Activated CD8-positive, alpha-beta memory T cell treated with anti-CD3 and anti-CD28 coated beads for 24 hours (primary cell): Measurements from ENCODE around the gene CYSLTR2.
"Not testable (repeated sequence)": the region's sequence is repeated elsewhere in the genome, so short reads cannot be mapped to it uniquely, and the experiment has no call there.

ENCODE experiments used
- DNase-seq: peaks from one replicate; pipeline ENCODE4 v3.0.0-alpha.2; 2020

The CYSLTR2 gene

DNA sequence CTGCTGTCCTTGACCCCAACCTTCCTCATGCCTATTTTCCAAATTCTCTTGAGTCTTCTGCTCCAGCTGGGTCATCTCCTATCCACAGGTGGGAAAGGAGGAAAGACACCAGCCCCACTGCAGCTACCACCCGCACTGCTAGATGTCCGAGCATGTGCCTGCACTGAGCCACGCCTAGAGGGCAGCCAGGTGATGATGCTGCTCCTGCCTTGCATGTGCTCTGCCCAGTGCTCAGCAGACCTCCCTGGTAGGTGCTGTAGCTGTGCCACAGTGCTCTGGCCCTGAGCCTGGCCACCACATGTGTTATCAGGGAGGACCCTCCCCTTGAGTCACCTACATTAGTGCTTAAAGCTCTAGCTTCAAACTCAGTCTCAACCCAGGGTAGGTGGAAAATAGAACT, 6.9 kb upstream of the CYSLTR2 start:
- no peak for DNase-seq

DNA sequence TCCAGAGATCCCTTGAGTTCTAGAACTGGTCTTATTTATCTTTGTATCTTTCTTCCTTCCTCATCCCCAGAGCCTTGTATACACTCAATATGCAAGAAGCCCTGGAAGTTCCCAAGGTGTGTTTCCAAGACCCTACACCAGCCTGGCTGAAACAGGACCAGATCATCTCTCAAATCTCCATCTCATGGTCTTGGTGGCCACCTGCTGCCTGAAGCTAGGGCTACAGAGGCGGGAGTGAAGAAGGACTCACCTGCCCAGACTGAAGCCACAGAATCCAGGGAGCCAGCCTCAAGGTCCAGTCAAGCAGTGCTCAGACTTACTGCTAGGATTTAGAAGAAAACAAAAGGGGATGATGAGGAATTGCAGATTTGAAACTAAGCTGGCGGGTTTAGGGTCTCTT, 6.1 kb upstream of the CYSLTR2 start:
- no peak for DNase-seq

DNA sequence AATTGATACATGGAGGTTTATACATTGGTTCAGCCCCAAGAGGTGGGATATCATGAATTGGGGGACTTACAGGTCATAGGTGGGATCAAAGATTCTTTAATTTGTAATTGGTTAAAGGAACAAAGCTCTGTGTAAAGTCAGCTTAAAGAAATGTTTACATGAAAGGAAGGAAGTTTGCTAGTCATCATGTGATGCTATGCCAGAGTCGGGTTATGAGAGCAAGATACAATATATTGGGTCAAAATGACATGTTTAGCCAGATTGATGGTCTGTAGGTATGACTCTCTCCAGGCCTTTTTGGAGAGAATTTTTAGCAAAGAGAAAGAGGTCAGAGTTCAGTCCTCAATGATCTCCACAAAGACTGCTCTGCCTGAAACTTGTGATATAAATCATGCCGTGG, 5.3 kb upstream of the CYSLTR2 start:
- DNase-seq: no peak

DNA sequence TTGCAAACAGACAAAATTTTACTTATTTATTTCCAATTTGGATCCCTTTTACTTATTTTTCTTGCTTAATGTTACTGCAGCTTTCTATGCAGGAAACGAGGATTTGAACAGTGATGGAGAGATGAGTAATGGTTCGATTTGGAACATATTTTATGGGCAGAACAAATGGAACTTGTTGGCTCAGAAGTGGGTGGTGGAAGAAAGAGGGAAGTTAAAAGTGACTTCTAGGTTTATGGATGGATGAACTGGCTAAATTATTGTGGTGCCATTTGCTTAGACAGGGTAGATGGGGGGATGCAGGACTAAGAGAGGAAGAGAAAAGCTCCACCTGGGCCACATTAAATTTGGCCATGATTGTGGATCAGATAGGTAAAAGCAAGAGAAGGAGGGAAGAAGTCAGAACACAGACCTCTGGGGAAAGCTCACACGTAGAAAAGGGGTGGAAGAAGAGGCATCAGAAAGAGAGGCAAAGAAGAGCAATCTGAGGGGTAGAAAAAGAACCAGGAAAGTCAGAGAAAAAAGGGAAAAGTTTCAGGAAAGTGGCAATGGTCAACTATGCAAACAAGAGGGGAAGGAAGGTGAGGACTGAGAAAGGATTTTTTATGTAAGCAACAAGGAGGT, 768 bp upstream of the CYSLTR2 start:
- no peak for DNase-seq

DNA sequence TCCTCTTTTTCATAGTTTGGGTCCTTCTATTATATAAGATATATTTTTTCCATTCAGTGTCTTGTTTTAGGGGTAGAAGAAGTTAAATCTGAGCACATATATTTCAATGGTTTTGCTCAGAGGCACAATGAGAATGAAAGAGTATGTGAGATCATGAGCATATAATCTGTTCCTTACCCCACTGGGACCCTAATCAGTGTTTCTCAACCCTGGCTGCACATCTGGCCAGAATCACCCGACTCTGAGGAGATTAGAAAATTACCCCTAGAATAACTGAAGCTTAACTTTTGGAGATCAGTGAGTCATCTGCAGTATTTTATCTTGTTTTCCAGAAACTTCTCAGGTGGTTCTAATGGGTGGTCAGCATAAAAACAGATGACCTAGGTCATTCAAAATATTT, 782 bp downstream of the CYSLTR2 start:
- DNase-seq: no peak

DNA sequence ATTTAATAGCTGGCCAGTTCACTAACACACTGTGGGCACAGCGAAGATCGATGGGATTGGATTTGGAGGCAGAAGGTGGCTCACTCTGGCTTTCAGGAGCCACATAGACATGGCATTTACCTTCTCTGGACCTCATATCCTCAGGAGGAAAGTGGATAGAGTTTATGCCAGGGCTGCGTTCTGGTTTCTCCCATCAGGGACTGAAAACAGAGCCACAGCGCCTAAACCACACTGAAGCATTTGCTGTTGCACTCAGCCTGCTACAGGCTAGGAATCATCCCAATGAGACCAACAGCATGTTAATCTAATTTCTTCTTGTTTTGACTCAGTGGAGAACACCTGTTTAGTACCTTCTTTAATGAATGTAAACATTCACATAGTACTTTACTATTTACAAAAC, 1.6 kb downstream of the CYSLTR2 start:
- no peak for DNase-seq

DNA sequence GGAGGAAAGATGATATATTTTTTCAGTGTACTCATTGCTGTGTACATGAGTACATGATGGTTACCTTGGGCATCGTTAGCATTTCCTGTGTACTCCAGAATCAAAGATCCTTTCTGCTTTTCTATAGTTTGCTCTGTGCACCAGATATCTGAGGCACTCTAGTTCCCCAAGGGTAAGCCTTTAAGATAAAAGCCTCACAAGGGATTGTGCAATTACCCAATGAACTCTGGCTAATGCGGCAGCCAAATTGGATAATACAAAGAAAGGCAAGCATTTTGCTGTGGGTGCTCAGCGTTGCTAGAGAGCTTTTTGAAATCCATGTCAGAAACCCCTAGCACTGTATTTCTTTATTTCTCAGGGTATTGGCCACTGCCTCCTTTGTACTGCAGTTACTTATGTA, 2.9 kb downstream of the CYSLTR2 start:
- DNase-seq: no peak

DNA sequence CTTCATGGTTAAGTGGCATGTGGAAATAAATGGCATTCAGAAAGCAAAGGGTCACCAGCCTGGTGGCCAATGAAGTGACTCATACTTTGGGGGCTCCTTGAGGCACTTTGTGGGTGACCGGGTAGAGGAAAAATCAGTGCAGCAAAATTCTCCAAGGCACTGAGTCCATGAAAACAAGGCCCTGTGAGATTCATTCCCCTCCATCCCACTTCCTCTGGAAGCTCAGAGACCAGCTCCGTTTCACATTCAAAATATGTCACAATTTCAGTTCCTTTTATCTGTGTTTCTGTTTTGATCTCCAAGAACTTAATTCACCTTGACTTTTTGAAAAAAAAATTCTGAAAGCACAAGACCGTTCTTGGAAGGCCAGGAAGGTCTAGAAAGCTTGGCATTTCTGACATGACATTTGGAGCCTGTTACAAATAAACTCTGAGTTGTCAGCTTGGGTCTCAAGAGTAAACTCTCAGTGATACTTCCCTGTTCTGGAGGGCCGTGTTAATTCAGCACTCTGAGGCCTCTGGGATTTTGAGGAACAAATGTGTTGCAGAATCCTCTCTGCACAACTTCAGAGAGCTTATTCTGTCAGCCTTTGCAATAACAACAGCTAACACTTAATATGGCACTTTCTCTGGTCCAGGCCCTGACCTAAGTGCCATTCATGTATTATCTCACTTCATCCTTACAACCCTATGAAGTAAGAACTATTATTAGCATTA, 6.8 kb downstream of the CYSLTR2 start:
- no peak for DNase-seq

DNA sequence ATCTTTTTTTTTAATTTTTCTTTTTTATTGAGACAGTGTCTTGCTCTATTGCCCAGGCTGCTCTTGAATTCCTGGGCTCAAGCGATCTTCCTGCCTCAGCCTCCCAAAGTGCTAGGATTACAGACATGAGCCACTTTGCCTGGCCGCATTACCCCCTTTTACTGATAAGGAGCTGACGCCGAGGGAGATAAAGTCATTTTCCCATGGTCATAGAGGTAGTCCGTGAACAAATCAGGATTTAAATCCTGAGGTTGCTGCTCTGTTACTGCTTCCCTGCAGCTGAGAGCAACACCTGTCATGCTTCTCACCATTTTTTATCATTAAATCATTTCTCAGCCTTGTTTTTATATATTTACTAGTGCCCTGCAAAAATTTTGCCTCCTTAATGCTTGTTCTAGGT, 7.4 kb downstream of the CYSLTR2 start:
- no peak for DNase-seq

DNA sequence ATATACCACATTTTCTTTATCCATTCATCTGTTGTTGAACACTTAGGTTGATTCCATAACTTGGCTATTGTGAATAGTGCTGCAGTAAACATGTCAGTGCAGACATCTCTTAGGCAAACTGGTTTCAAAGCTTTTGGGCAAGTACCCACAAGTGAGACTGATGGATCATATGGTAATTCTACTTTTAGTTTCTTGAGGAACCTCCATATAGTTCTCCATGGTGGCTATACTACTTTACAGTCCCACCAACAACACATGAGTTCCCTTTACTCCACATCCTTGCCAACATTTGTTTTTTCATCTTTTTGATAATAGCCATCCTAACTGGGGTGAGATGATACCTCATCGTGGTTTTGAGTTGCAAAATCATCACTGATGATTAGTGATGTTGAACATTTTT, 8.5 kb downstream of the CYSLTR2 start:
- no peak for DNase-seq

DNA sequence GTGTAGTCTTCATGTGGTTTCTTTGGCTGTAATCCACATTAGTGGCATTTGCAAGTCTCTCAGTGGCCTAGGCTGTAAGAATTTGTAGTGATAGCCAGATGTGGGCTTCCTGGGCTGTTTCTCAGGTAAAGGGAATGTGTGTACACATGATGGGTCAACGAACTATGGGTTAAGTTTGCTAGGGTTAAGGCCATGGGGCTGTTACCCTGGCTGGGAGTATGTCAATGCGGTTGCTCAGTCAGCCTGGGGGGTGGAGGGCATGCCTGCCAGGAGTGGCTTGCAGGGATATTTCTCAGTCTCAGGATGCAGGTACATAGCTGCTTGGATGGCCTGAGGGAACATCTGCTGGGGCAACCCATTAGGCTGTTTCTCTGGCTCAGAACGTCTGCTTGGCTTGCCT, 13.4 kb downstream of the CYSLTR2 start:
- DNase-seq: no peak

DNA sequence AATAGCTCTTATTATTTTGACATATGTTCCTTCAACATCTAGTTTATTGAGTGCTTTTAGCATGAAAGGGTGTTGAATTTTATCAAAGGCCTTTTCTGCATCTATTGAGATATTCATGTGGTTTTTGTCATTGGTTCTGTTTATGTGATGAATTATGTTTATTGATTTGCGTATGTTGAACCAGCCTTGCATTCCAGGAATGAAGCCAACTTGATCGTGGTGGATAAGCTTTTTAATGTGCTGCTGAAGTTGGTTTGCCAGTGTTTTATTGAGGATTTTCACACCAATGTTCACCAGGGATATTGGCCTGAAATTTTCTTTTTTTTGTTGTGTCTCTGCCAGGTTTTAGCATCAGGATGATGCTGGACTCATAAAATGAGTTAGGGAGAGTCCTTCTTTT, 17.7 kb downstream of the CYSLTR2 start:
- not testable (repeated sequence) for DNase-seq

DNA sequence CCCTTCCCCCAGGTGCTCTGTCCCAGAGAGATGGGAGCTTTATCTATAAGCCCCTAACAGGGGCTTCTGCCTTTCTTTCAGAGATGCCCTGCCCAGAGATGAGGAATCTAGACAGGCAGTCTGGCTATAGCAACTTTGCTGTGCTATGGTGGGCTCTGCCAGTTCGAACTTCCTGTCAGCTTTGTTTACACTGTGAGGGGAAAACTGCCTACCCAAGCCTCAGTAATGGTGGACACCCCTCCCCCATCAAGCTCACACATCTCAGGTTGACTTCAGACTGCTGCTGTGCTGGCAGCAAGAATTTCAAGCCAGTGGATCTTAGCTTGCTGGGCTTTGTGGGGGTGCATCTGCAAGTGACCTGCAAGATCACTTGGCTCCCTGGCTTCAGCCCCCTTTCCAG, 21.5 kb downstream of the CYSLTR2 start:
- no peak for DNase-seq

DNA sequence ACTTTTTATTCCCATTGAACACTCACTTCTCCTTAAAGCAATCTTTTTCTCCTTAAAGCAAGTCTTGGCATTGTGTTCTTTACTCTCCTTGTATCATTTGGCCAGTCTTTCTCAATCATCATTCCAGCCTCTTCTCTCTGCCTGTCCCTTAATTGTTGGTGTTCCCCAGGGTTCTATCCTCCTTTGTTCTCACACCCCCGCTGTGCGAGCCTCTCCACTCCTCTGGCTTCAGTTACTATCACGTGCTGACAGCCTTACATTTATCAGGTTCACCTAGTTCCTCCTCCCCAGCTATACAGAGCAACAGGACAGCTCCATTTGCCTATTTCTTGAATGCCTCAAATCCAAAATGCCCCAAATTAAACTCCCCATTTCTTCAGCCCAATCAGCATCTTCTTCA, 24.6 kb downstream of the CYSLTR2 start:
- no peak for DNase-seq

DNA sequence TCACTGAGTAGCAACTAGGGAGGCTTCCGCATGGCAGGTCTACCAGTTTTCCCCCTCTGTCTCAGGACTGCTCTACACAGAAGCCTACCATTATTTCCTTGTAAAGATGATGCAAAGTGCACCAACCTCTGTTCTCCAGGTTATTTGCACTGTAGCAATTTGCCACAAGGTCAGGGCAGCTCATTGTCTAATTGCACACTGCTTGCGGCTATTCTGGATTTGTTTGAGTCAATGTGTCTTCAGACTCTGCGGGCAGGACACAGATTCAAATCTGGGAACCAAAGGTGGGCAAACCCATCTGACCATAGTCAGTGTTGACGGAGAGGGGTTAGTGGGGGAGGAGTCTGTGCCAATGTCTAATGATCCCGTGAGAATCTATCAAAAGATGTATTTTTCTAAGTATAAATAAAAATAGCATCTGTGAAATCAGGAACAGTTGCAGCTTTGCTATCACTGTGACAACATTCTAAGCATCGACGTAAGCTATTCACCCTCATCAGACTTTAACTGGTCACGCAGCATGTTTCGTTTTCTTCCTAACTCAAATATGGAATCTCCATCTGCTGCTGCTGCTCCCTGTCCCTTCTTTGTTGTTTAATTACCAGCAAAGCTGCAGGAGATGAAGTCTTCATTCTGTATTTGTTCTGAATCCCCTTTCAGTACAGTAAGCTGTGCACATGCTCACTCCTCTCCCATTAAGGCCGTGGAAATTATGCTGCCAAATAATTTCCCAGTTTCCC, 26.4 kb downstream of the CYSLTR2 start:
- no peak for DNase-seq

DNA sequence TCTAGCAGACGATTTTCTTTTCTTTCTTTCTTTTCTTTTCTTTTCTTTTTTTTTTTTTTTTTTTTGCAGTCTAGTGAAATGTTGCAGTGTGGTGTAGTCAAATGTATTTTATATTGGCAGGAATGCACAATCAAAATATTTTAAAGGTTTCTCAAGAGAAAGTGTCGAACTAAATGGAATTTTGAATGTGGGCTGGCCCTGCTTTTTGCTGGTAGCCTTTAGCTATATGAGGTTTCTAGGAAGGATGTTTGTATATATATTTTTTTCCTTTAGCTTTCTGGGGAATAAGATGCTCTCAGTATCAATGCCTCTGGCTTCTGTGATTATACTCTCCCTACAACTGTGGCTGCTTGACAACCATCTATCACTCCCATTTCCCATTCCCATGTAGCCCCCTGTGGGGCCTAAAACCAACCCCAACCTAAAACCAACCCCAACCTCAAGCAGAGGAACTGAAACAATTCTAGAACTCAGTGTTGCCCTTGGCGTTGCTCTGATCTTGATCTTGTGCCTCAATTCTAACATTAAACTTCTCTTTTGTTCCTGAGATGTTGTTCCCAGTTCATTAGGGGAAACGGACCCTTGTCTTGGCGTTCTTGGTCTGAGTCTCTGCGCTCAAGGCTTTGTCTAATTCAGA, 27.1 kb downstream of the CYSLTR2 start:
- DNase-seq: no peak

DNA sequence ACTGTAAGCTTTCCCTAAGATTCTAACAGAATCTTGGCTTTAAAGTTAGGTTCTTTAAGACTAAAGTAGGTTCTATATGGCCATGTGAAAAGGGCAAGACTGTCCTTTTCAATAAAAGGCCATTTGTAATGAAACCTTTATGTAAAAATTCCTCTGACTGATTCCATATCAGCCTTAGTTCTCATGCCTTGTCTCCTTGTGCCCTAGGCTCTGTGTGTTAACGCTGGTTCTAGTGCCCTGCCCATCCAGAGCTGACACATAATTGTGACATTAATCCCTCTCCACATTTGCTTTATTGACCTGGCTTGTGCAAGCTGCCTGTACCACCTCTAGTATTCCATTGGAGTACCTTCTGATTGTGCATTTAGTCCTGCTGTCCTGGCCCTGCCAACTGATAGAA, 28.2 kb downstream of the CYSLTR2 start:
- DNase-seq: no peak

DNA sequence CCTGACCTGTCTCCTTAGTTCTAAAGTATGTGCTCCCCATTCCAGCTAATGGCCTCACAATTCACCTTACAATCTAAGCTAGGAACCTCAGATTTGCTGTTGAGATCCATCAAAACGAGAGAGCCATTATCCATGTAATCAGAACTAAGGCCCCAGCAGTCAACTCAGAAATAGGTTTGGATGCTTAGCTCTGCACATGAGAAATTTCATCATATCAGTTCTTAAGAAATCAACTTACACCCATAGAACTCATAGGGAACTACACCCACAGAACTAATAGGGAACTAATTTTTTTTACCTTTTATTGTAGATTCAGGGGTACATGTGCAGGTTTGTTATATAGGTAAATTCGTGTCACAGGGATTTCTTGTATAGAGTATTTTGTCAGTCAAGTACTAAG, 28.7 kb downstream of the CYSLTR2 start:
- no peak for DNase-seq

DNA sequence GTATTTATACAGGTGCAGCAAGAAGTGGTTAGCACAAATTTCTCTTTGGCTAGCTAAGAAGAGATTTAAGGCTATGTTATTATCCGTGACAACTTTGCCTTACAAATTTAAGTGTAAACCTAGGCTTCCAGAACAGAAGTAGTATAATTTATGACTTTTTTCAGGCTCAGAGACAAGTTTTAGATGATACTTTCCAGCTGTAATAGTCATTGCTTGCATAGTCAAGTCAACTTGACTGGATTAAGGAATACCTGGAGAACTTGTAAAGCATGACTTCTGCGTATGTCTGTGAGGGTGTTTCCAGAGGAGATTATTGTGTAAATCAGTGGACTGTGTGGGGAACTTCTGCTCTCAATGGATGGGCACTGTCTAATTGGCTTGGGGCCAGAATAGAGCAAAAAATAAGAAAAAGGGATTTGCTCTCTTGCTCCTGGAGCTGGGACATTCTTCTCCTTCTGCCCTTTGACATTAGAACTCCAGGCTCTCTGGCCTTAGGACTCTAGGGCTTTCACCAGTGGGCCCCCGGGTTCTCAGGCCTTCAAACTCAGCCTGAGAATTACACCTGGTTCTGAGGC, 33.0 kb downstream of the CYSLTR2 start:
- no peak for DNase-seq

DNA sequence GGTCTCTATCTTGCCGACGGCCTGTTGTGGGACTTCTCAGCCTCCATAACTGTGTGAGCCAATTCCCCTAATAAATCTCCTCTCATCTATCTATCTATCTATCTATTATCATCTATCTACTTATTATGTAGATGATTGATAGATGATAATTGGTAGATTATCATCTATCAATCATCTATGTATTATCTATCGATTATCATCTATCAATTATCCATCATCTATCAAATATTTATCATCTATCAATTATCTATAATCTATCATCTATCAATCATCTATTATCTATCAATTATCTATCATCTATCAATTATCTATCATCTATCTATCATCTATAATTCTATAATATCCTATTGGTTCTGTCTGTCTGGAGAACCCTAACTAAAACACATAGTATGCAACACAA, 33.5 kb downstream of the CYSLTR2 start:
- no peak for DNase-seq

DNA sequence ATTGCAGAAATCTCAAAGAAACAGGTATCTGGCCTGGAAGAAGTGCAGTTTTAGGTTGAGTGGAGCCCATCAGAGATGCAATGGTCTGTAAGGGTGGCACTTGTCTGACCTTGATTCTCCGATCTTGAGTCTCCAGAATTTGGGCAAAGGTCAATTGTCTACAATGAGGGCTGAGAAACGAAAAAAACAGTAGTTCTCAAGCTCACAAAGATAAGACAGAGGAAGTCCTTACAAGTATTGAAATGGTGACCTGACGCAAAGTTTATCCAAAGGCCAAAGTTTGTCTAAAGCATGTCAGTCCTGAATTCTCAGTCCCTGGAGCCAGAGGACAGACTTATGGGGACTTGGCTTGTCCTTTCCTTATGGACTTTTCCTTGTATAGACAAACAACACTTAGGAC, 40.3 kb downstream of the CYSLTR2 start:
- DNase-seq: no peak

DNA sequence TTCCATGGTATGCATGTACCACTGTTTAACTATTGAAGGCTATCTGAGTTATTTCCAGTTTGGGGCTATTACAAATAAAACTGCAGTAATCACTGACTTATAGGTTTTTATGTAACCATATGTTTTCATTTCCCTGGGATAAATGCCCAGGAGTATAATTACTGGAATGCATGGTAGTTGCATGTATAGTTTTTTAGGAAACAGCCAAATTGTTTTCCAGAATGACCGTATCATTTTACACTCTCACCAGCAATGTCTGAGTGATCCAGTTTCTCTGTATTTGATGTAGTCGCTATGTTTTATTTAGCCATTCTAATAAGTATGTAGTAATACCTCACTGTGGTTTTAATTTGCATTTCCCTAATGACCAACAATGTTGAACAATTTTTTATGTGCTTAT, 42.0 kb downstream of the CYSLTR2 start:
- no peak for DNase-seq

DNA sequence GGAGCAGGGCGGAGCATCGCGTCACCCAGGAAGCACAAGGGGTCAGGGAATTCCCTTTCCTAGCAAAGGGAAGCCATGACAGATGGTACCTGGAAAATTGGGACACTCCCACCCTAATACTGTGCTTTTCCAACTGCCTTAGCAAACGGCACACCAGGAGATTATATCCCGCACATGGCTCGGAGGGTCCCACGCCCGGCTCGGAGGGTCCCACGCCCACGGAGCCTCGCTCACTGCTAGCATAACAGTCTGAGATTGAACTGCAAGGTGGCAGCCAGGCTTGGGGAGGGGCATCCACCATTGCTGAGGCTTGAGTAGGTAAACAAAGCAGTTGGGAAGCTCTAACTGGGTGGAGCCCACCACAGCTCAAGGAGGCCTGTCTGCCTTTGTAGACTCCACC, 42.9 kb downstream of the CYSLTR2 start:
- not testable (repeated sequence) for DNase-seq

DNA sequence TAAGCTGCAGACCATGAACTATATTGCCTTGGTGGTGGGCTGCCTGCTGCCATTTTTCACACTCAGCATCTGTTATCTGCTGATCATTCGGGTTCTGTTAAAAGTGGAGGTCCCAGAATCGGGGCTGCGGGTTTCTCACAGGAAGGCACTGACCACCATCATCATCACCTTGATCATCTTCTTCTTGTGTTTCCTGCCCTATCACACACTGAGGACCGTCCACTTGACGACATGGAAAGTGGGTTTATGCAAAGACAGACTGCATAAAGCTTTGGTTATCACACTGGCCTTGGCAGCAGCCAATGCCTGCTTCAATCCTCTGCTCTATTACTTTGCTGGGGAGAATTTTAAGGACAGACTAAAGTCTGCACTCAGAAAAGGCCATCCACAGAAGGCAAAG, 53.7 kb downstream of the CYSLTR2 start:
- no peak for DNase-seq
